Activated naive CD4-positive, alpha-beta T cell treated with anti-CD3 and anti-CD28 coated beads, Interleukin-2, amount 10 ng/mL, durations not matched to agents 7 days and 5 days (primary cell): ENCODE measurements around the gene TNNI3.
"Not testable (repeated sequence)": the region's sequence is repeated elsewhere in the genome, so short reads cannot be mapped to it uniquely, and the experiment has no call there.

ENCODE experiments used
- CTCF ChIA-PET: fragments of 350-600 bp; sonication (Branson Sonifier 250); formaldehyde crosslinking; loops from one replicate; lab custom pipeline; 2021; ENCODE audit warnings: antibody characterized with exemption; lab: Charles Lee
- DNase-seq: peaks from one replicate; pipeline ENCODE4 v3.0.0-alpha.2; 2020
- H3K27ac Mint-ChIP-seq: one replicate; pipeline ENCODE4 v1.8.0; 2021; ENCODE audit warnings: mild to moderate bottlenecking, moderate library complexity, mixed read lengths
- H3K27me3 Mint-ChIP-seq: one replicate; pipeline ENCODE4 v1.8.0; 2021; ENCODE audit warnings: mild to moderate bottlenecking, mixed read lengths
- H3K36me3 Mint-ChIP-seq: one replicate; pipeline ENCODE4 v1.8.0; 2021; ENCODE audit warnings: mixed read lengths
- H3K4me1 Mint-ChIP-seq: one replicate; pipeline ENCODE4 v1.8.0; 2021; ENCODE audit warnings: mixed read lengths
- H3K4me3 Mint-ChIP-seq: one replicate; pipeline ENCODE4 v1.8.0; 2021; ENCODE audit warnings: mild to moderate bottlenecking, moderate library complexity, mixed read lengths
- H3K9me3 Mint-ChIP-seq: one replicate; pipeline ENCODE4 v1.8.0; 2021; ENCODE audit warnings: mixed read lengths

TNNI3 gene

GRCh38 chr19:55161571-55162322 lies 4.2 kb upstream of the TNNI3 start:
- peaks cover 2% of the 10 kb centered on the region for H3K9me3 Mint-ChIP-seq
- H3K27me3 Mint-ChIP-seq: peaks cover 93% of the 10 kb centered on the region
- DNase-seq: no peak
- H3K4me1 Mint-ChIP-seq: peaks cover 12% of the 10 kb centered on the region
- CTCF ChIA-PET: interaction anchor here (2.7 kb wide), 1 partner anchor 281 kb away, joined by 14 read pairs; no protein-coding TSS in a partner anchor
- no peak overlapping the region for H3K27ac Mint-ChIP-seq
- no peak overlapping the region for H3K4me3 Mint-ChIP-seq
- H3K36me3 Mint-ChIP-seq: peaks cover 2% of the 10 kb centered on the region

GRCh38 chr19:55160986-55161365 lies 3.4 kb upstream of the TNNI3 start:
- Mint-ChIP-seq H3K4me1 (peaks cover 9% of the 10 kb centered on the region), H3K36me3 (no peaks in the 10 kb centered on the region), H3K4me3 (no peak overlapping the region), H3K9me3 (peaks cover 2% of the 10 kb centered on the region), H3K27ac (no peak overlapping the region), H3K27me3 (peaks cover 93% of the 10 kb centered on the region)
- no peak for DNase-seq
- CTCF ChIA-PET: interaction anchor here (0.7 to 3.1 kb wide), 8 partner anchors 9 to 280 kb away, joined by 3 to 18 read pairs (median 10); partner anchors contain the start of gene PPP6R1

- DNase-seq: peak; percentile 92
- H3K36me3 Mint-ChIP-seq: no peaks in the 10 kb centered on the region
- peaks cover 89% of the 10 kb centered on the region for H3K27me3 Mint-ChIP-seq
- H3K4me1 Mint-ChIP-seq: peaks cover 9% of the 10 kb centered on the region
- CTCF ChIA-PET: interaction anchor here (0.7 to 3.1 kb wide), 11 partner anchors 9 to 279 kb away, joined by 3 to 18 read pairs (median 4); partner anchors contain the start of gene PPP6R1
- H3K4me3 Mint-ChIP-seq: no peak overlapping the region
- H3K9me3 Mint-ChIP-seq: peaks cover 2% of the 10 kb centered on the region
- H3K27ac Mint-ChIP-seq: no peak overlapping the region
These were observed 2.8 kb upstream of the TNNI3 start for GRCh38 chr19:55160128-55160985.

- peaks cover 77% of the 10 kb centered on the region for H3K27me3 Mint-ChIP-seq
- peaks cover 3% of the 10 kb centered on the region for H3K9me3 Mint-ChIP-seq
These were observed 1.6 kb upstream of the TNNI3 start for GRCh38 chr19:55158848-55159749.

GRCh38 chr19:55158423-55158822 lies 891 bp upstream of the TNNI3 start:
- H3K36me3 Mint-ChIP-seq: peaks cover 2% of the 10 kb centered on the region
- DNase-seq: no peak
- H3K27ac Mint-ChIP-seq: no peak overlapping the region
- H3K4me1 Mint-ChIP-seq: peaks cover 21% of the 10 kb centered on the region
- peaks cover 6% of the 10 kb centered on the region for H3K9me3 Mint-ChIP-seq
- no peak overlapping the region for H3K4me3 Mint-ChIP-seq
- CTCF ChIA-PET: interaction anchor here (2.6 to 3.1 kb wide), 3 partner anchors 11 to 18 kb away, joined by 13 to 18 read pairs (median 16); no protein-coding TSS in a partner anchor
- H3K27me3 Mint-ChIP-seq: peaks cover 75% of the 10 kb centered on the region

More at GRCh38 chr19:55158848-55159749, 1.6 kb upstream of the TNNI3 start:
- H3K4me1 Mint-ChIP-seq: peaks cover 15% of the 10 kb centered on the region
- no peak overlapping the region for H3K4me3 Mint-ChIP-seq
- no peak overlapping the region for H3K27ac Mint-ChIP-seq
- no peaks in the 10 kb centered on the region for H3K36me3 Mint-ChIP-seq
- no peak for DNase-seq
- CTCF ChIA-PET: interaction anchor here (0.6 to 3.1 kb wide), 10 partner anchors 8 to 278 kb away, joined by 3 to 18 read pairs (median 6); no protein-coding TSS in a partner anchor

- Mint-ChIP-seq H3K27me3 (peaks cover 66% of the 10 kb centered on the region), H3K4me1 (peaks cover 30% of the 10 kb centered on the region), H3K4me3 (no peak overlapping the region), H3K9me3 (peaks cover 16% of the 10 kb centered on the region), H3K27ac (no peak overlapping the region), H3K36me3 (peaks cover 2% of the 10 kb centered on the region)
- CTCF ChIA-PET: interaction anchor here (1.0 kb wide), 1 partner anchor 15 kb away, joined by 5 read pairs; no protein-coding TSS in a partner anchor
- DNase-seq: peak; percentile 58
These were observed 1.1 kb downstream of the TNNI3 start for GRCh38 chr19:55156202-55157063.

GRCh38 chr19:55155784-55156183 lies 1.7 kb downstream of the TNNI3 start:
- H3K27ac Mint-ChIP-seq, H3K36me3 Mint-ChIP-seq, DNase-seq, H3K4me3 Mint-ChIP-seq: not testable (repeated sequence)
- peaks cover 30% of the 10 kb centered on the region for H3K4me1 Mint-ChIP-seq
- H3K9me3 Mint-ChIP-seq: peaks cover 18% of the 10 kb centered on the region
- CTCF ChIA-PET: interaction anchor here (1.0 kb wide), 1 partner anchor 15 kb away, joined by 5 read pairs; no protein-coding TSS in a partner anchor
- H3K27me3 Mint-ChIP-seq: peaks cover 63% of the 10 kb centered on the region

GRCh38 chr19:55153652-55154264 lies 3.8 kb downstream of the TNNI3 start:
- Mint-ChIP-seq H3K27ac (no peak overlapping the region), H3K9me3 (peaks cover 16% of the 10 kb centered on the region), H3K4me3 (no peak overlapping the region), H3K36me3 (peaks cover 2% of the 10 kb centered on the region), H3K4me1 (peaks cover 25% of the 10 kb centered on the region), H3K27me3 (peaks cover 61% of the 10 kb centered on the region)
- no peak for DNase-seq
- CTCF ChIA-PET: no interaction called here

- no peak for DNase-seq
- Mint-ChIP-seq H3K27ac (peak overlapping the region; percentile 86), H3K27me3 (peaks cover 61% of the 10 kb centered on the region), H3K9me3 (peaks cover 16% of the 10 kb centered on the region), H3K36me3 (peaks cover 2% of the 10 kb centered on the region), H3K4me1 (peaks cover 25% of the 10 kb centered on the region), H3K4me3 (no peak overlapping the region)
- CTCF ChIA-PET: interaction anchor here (1.4 kb wide), 1 partner anchor 268 kb away, joined by 3 read pairs; no protein-coding TSS in a partner anchor
These were observed 5.5 kb downstream of the TNNI3 start for GRCh38 chr19:55152017-55152416.

GRCh38 chr19:55149078-55150003 lies 8.2 kb downstream of the TNNI3 start, which contains the start of gene TNNT1:
TSS of gene TNNT1 (minus strand) at chr19:55149206. CDS start at chr19:55147157, 2,049 bp downstream.
- CTCF ChIA-PET: no interaction called here
- H3K4me3 Mint-ChIP-seq: no peak within 1 kb of the TSS
- H3K27ac Mint-ChIP-seq: no peak within 1 kb of the TSS
- H3K27me3 Mint-ChIP-seq: peaks cover 75% of the 10 kb centered on the region
- DNase-seq: no peak
- H3K4me1 Mint-ChIP-seq: peaks cover 23% of the 10 kb centered on the region
- H3K9me3 Mint-ChIP-seq: peaks cover 15% of the 10 kb centered on the region
- peaks cover 2% of the 10 kb centered on the region for H3K36me3 Mint-ChIP-seq

- Mint-ChIP-seq H3K36me3 (no peaks in the 10 kb centered on the region), H3K9me3 (peaks cover 12% of the 10 kb centered on the region), H3K4me1 (peaks cover 12% of the 10 kb centered on the region), H3K4me3 (no peak overlapping the region), H3K27me3 (peaks cover 86% of the 10 kb centered on the region), H3K27ac (no peak overlapping the region)
- no peak for DNase-seq
- CTCF ChIA-PET: interaction anchor here (2.5 kb wide), 1 partner anchor 12 kb away, joined by 16 read pairs; no protein-coding TSS in a partner anchor
These were observed 9.8 kb downstream of the TNNI3 start for GRCh38 chr19:55147545-55148251.
